K562 (cell line): ENCODE results near the gene HMGCL. TPM values are rescaled to one million over a fixed set of nuclear protein-coding genes. Genes with fewer than 3 reads are reported as not detected.

Experiments
- ADNP ChIP-seq: fragments of 200-800 bp; sonication (Bioruptor generic); IDR thresholded peaks from 2 replicates; pipeline ENCODE4 v1.6.1; 2016; ENCODE audit warnings: missing genetic modification characterization, missing compliant biosample characterization
- AFF1 ChIP-seq, 2 experiments: fragments of 450-650 bp; IDR thresholded peaks; 2 replicates each; pipeline ENCODE4 v1.6.1; 2018; ENCODE audit warnings: mild to moderate bottlenecking in 2 of 2, low read depth in 1 of 2; ENCODE audit not compliant: partially characterized antibody in 2 of 2
- BRD9 ChIP-seq: fragments of 450-650 bp; IDR thresholded peaks from 2 replicates; pipeline ENCODE4 v1.6.1; 2018; ENCODE audit warnings: low read depth; ENCODE audit not compliant: partially characterized antibody
- C11orf30 ChIP-seq: fragments of 450-650 bp; IDR thresholded peaks from 2 replicates; pipeline ENCODE4 v1.6.1; 2016; ENCODE audit warnings: low read depth, mild to moderate bottlenecking
- CBX3 ChIP-seq, 2 experiments: IDR thresholded peaks; 1 replicate in 1 of 2; 2 replicates in 1 of 2; pipeline ENCODE4 v1.6.1; 2012; ENCODE audit warnings: inconsistent platforms in 2 of 2, low read length in 2 of 2, borderline replicate concordance in 1 of 2, control low read depth in 1 of 2
- EP400 ChIP-seq: fragments of 450-650 bp; IDR thresholded peaks from 2 replicates; pipeline ENCODE4 v1.6.1; 2017; ENCODE audit warnings: antibody characterized with exemption, mild to moderate bottlenecking, moderate library complexity
- GABPB2 ChIP-seq: fragments of 250-450 bp; sonication (Bioruptor Pico); conservative IDR thresholded peaks from 2 replicates; pipeline ENCODE4 v1.5.1; 2021; ENCODE audit warnings: mild to moderate bottlenecking
- HDAC2 ChIP-seq: fragments of 450-650 bp; IDR thresholded peaks from 2 replicates; pipeline ENCODE4 v1.6.1; 2016; ENCODE audit warnings: mild to moderate bottlenecking
- SAFB ChIP-seq: fragments of 200-400 bp; formaldehyde crosslinking; IDR thresholded peaks from 2 replicates; pipeline ENCODE4 v1.6.1; 2017; ENCODE audit warnings: low read depth, low read length, borderline replicate concordance
- SMARCC2 ChIP-seq: fragments of 450-650 bp; IDR thresholded peaks from 2 replicates; pipeline ENCODE4 v1.6.1; 2017; ENCODE audit warnings: antibody characterized with exemption, moderate library complexity, mild to moderate bottlenecking, low read depth
- SOX6 ChIP-seq: fragments of 450-650 bp; IDR thresholded peaks from 2 replicates; pipeline ENCODE4 v1.6.1; 2014; ENCODE audit warnings: mild to moderate bottlenecking
- SREBF2 ChIP-seq: sonication (generic); formaldehyde crosslinking; IDR thresholded peaks from 2 replicates; pipeline ENCODE4 v1.4.0; 2020; ENCODE audit warnings: mild to moderate bottlenecking, missing genetic modification reagents
- SUPT5H ChIP-seq: fragments of 450-650 bp; IDR thresholded peaks from 2 replicates; pipeline ENCODE4 v1.6.1; 2016
- YBX1 ChIP-seq: fragments of 450-650 bp; IDR thresholded peaks from 2 replicates; pipeline ENCODE4 v1.7.1; 2016; ENCODE audit warnings: mild to moderate bottlenecking
- ZNF280A ChIP-seq: fragments of 450-650 bp; IDR thresholded peaks from 2 replicates; pipeline ENCODE4 v1.6.1; 2018; ENCODE audit warnings: mild to moderate bottlenecking, low read depth; ENCODE audit not compliant: partially characterized antibody
- ZNF316 ChIP-seq: fragments of 450-650 bp; IDR thresholded peaks from 2 replicates; pipeline ENCODE4 v1.6.1; 2016
- polyA plus RNA-seq, 8 experiments: library from polyadenylated mRNA; depleted of rRNA in 4 of 8; stranded (reverse) in 5 of 8; unstranded in 3 of 8; fragments of >200 nt; fragmentation: Nextera tagmentation in 2 of 8; fragmentation: Illumina TruSeq in 1 of 8; extraction: Ambion mirVana in 2 of 8; extraction: Trizol in 1 of 8; gene quantifications; 2 replicates each; pipeline versions ENCODE4 v1.2.1 to v1.2.3, GENCODE V29; 2011 to 2014; ENCODE audit warnings: inconsistent platforms in 1 of 8, missing spikeins in 1 of 8
- total RNA-seq, 7 experiments: library from RNA; depleted of rRNA in 6 of 7; stranded (reverse); fragments of >200 nt in 6 of 7; fragmentation: Illumina TruSeq in 2 of 7; extraction: Trizol in 2 of 7; gene quantifications; 2 replicates each; pipeline versions ENCODE4 v1.2.1 to v1.2.3, GENCODE V29; 2011 to 2021; ENCODE audit warnings: low replicate concordance in 1 of 7
- TF ChIP-seq, protein P1 (sequence below), 2 experiments: fragments of 250-450 bp in 1 of 2; fragments of 450-650 bp in 1 of 2; sonication (Bioruptor Pico) in 1 of 2; IDR thresholded peaks; 2 replicates each; pipeline versions ENCODE4 v1.6.1 to v1.8.0; 2016 to 2021; ENCODE audit warnings: mild to moderate bottlenecking in 2 of 2, moderate library complexity in 2 of 2, missing compliant biosample characterization in 1 of 2, missing genetic modification characterization in 1 of 2
- TF ChIP-seq, protein P2 (sequence below): fragments of 450-650 bp; IDR thresholded peaks from 2 replicates; pipeline ENCODE4 v1.6.1; 2016
- TF ChIP-seq, protein P3 (sequence below): fragments of 450-650 bp; IDR thresholded peaks from 2 replicates; pipeline ENCODE4 v1.7.1; 2018; ENCODE audit warnings: mild to moderate bottlenecking, low read depth; ENCODE audit not compliant: partially characterized antibody

HMGCL gene
- total and polyA plus RNA-seq, 9 of the 15 experiments (the other 6 are each of a cell fraction or from before 2014, with no cell fraction given): 18.0 to 82.2 (median 24.2) TPM

DNA sequence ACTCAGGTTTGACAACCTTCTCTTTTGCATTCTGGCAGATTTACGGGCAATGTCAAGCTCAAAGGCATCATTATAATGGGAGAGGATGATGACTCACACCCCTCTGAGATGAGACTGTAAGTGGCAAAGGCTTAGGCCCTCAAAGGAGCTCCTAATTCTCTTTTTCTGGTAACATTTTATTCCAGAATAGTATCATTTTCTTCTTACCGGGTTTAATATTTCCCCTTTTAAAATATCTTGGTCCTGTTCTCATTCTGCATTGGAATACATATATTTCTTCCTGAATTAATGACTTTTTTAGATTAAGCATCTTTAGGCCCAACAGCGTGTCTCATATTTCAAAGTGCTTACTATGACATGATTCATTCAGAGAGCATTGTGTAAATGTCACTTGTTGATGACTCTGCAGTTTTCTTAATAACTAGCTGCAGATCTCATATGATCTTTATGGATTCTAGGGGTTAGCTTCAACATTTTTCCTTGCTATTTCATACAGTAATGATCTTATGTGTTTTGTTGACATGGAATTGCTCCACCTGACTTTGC is 45.3 kb downstream of the HMGCL start (continued):
- no peak for TF ChIP-seq ZNF280A
- TF ChIP-seq ADNP (tag): no peak
- TF ChIP-seq ZNF316: peak; percentile 100
- TF ChIP-seq SAFB: no peak
- TF ChIP-seq, protein P1, sequence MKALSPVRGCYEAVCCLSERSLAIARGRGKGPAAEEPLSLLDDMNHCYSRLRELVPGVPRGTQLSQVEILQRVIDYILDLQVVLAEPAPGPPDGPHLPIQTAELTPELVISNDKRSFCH (CRISPR knock-in tag; IDR thresholded peaks at IDR 0.05): no peak
- TF ChIP-seq, protein P1 (tag; IDR thresholded peaks at IDR 0.05): peak; percentile 67; the same call in 1 of the 2 replicates
- 0 out of 2 replicates have a peak, but pooled peaks have one; percentile 19 for TF ChIP-seq SOX6
- no peak for TF ChIP-seq CBX3 (IDR thresholded peaks at IDR 0.05; ENCODE audit: borderline replicate concordance in 1 of 2, low read length in 2 of 2)
- TF ChIP-seq SMARCC2: peak; percentile 52; the same call in 1 of the 2 replicates
- TF ChIP-seq SUPT5H: no peak
- TF ChIP-seq, protein P2, sequence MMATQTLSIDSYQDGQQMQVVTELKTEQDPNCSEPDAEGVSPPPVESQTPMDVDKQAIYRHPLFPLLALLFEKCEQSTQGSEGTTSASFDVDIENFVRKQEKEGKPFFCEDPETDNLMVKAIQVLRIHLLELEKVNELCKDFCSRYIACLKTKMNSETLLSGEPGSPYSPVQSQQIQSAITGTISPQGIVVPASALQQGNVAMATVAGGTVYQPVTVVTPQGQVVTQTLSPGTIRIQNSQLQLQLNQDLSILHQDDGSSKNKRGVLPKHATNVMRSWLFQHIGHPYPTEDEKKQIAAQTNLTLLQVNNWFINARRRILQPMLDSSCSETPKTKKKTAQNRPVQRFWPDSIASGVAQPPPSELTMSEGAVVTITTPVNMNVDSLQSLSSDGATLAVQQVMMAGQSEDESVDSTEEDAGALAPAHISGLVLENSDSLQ: peak; percentile 60
- TF ChIP-seq GABPB2 (CRISPR knock-in tag): no peak
- TF ChIP-seq YBX1: no peak
- TF ChIP-seq AFF1 (IDR thresholded peaks at IDR 0.05; ENCODE audit: low read depth in 1 of 2, partially characterized antibody in 2 of 2): no peak
- peak; percentile 49; the same call in 1 of the 2 replicates for TF ChIP-seq HDAC2
- TF ChIP-seq SREBF2 (CRISPR knock-in tag): no peak
- TF ChIP-seq, protein P3, sequence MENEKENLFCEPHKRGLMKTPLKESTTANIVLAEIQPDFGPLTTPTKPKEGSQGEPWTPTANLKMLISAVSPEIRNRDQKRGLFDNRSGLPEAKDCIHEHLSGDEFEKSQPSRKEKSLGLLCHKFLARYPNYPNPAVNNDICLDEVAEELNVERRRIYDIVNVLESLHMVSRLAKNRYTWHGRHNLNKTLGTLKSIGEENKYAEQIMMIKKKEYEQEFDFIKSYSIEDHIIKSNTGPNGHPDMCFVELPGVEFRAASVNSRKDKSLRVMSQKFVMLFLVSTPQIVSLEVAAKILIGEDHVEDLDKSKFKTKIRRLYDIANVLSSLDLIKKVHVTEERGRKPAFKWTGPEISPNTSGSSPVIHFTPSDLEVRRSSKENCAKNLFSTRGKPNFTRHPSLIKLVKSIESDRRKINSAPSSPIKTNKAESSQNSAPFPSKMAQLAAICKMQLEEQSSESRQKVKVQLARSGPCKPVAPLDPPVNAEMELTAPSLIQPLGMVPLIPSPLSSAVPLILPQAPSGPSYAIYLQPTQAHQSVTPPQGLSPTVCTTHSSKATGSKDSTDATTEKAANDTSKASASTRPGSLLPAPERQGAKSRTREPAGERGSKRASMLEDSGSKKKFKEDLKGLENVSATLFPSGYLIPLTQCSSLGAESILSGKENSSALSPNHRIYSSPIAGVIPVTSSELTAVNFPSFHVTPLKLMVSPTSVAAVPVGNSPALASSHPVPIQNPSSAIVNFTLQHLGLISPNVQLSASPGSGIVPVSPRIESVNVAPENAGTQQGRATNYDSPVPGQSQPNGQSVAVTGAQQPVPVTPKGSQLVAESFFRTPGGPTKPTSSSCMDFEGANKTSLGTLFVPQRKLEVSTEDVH: no peak
- TF ChIP-seq C11orf30: peak; percentile 99
- TF ChIP-seq BRD9: no peak
- no peak; the same call in 1 of the 2 replicates for TF ChIP-seq EP400
